Right cardiac atrium (tissue), 5 donors: Measurements from ENCODE around the gene CACNG8. TPM values are rescaled to one million over a fixed set of nuclear protein-coding genes. Genes with fewer than 3 reads are reported as not detected.
"Not testable (repeated sequence)": the region's sequence is repeated elsewhere in the genome, so short reads cannot be mapped to it uniquely, and the experiment has no call there.

Experiments
- ATAC-seq, 2 donors: fragments of 200-7000 bp; cut with Tn5 transposase; one replicate each; pipeline versions ENCODE4 v1.8.0 to v1.9.1; 2020; ENCODE audit warnings: moderate library complexity in 2 of 2, mild to moderate bottlenecking in 1 of 2
- DNase-seq, 3 donors: peaks; one replicate each; pipeline ENCODE4 v3.0.0-alpha.2; 2020
- H3K27ac ChIP-seq: one replicate; pipeline ENCODE4 v1.5.1; 2013; ENCODE audit warnings: mild to moderate bottlenecking, low read length, control low read depth, moderate library complexity
- H3K27me3 ChIP-seq: one replicate; pipeline ENCODE4 v1.6.1; 2013; ENCODE audit not compliant: control insufficient read depth, insufficient read depth
- H3K4me1 ChIP-seq: one replicate; pipeline ENCODE4 v1.6.1; 2013; ENCODE audit warnings: low read length; ENCODE audit not compliant: control insufficient read depth, insufficient read depth
- H3K4me3 ChIP-seq: one replicate; pipeline ENCODE4 v1.5.1; 2013; ENCODE audit warnings: low read length, control low read depth
- H3K9me3 ChIP-seq: one replicate; pipeline ENCODE4 v1.6.1; 2013; ENCODE audit warnings: low read length; ENCODE audit not compliant: control insufficient read depth
- whole genome bisulfite sequencing: extraction: QIAGEN DNeasy Blood & Tissue Kit; methylation state at CpG from one replicate; pipeline ENCODE4 v1.1.7; 2013; 5-methylcytosine and 5-hydroxymethylcytosine counted together
- intact Hi-C, 4 donors: fragments of 100-400 bp; cut with DNase I; formaldehyde crosslinking; loops; one replicate each; pipeline versions ENCODE4 v1.11.0 to v1.14.0; 2022 to 2023
- polyA plus RNA-seq: library from polyadenylated mRNA; stranded (reverse); fragments of 200-250 nt; gene quantifications from one replicate; pipeline ENCODE4 v1.2.3, GENCODE V29; 2013
- total RNA-seq, 4 donors: library from RNA; stranded (reverse); fragmentation: NEBNext Ultra II Directional; extraction: Animal tissue kit (Norgen Biotek cat#: 25700); gene quantifications; one replicate each; pipeline ENCODE4 v1.2.1, GENCODE V29; 2021
- donor health status: healthy with polysubstance abuse.
- donor health status: DM: no; HTN: yes; CAD: no.
- donor health status: DM: no; HTN: no; CAD: no.
- donor health status: DM: no; HTN: yes; CAD: no; lungs with severe emphysema.
- donor health status: DM: yes; HTN: yes; CAD: no.

The CACNG8 gene
- total and polyA plus RNA-seq, 5 donors = 0.06 to 0.31 (median 0.14) TPM

GRCh38 chr19:54021932-54022331 is 59.2 kb downstream of the CACNG8 start:
- no peaks in the 10 kb centered on the region for H3K9me3 ChIP-seq
- H3K27ac ChIP-seq = no peak overlapping the region
- intact Hi-C loops = loop anchor here (2.0 to 10.0 kb wide), 6 partner anchors 115 to 227 kb away; partner anchors contain the start of gene CACNG7 (in 2 of the 4)
- no peak overlapping the region for H3K4me3 ChIP-seq
- H3K4me1 ChIP-seq = no peaks in the 10 kb centered on the region
- no peaks in the 10 kb centered on the region for H3K27me3 ChIP-seq
- no peak for ATAC-seq
- WGBS = 87% methylated on average over 13 of the region's 13 CpGs
- DNase-seq = no peak

- no peak overlapping the region for H3K27ac ChIP-seq
- H3K27me3 ChIP-seq = no peaks in the 10 kb centered on the region
Measured at GRCh38 chr19:54023191-54023590, 60.5 kb downstream of the CACNG8 start.

GRCh38 chr19:54024660-54025059 is 61.9 kb downstream of the CACNG8 start:
- intact Hi-C loops = loop anchor here (5.0 to 10.0 kb wide), 5 partner anchors 120 to 230 kb away; partner anchors contain the start of gene CACNG7 (in 2 of the 4)
- Histone ChIP-seq H3K27ac (no peak overlapping the region), H3K27me3 (no peaks in the 10 kb centered on the region), H3K4me1 (no peaks in the 10 kb centered on the region), H3K9me3 (no peaks in the 10 kb centered on the region), H3K4me3 (no peak overlapping the region)
- DNase-seq (no peak), ATAC-seq (no peak)
- WGBS = 75% methylated on average over 9 of the region's 9 CpGs

More at GRCh38 chr19:54023191-54023590, 60.5 kb downstream of the CACNG8 start:
- DNase-seq (no peak), ATAC-seq (no peak)
- intact Hi-C loops = loop anchor here (2.0 to 10.0 kb wide), 6 partner anchors 116 to 228 kb away; partner anchors contain the start of gene CACNG7 (in 2 of the 4)
- H3K9me3 ChIP-seq = no peaks in the 10 kb centered on the region
- no peak overlapping the region for H3K4me3 ChIP-seq
- no peaks in the 10 kb centered on the region for H3K4me1 ChIP-seq
- 36% methylated on average over 3 of the region's 3 CpGs for WGBS

- 70% methylated on average over 7 of the region's 7 CpGs for WGBS
- no peaks in the 10 kb centered on the region for H3K9me3 ChIP-seq
- H3K27ac ChIP-seq = no peak overlapping the region
- H3K4me3 ChIP-seq = no peak overlapping the region
- ATAC-seq (no peak), DNase-seq (no peak)
- intact Hi-C loops = loop anchor here (10.0 kb wide), 4 partner anchors 122 to 232 kb away; partner anchors contain the start of gene CACNG7 (in 2 of the 4)
- no peaks in the 10 kb centered on the region for H3K27me3 ChIP-seq
- no peaks in the 10 kb centered on the region for H3K4me1 ChIP-seq
Measured at GRCh38 chr19:54026656-54027055, 63.9 kb downstream of the CACNG8 start.

GRCh38 chr19:54029301-54029700 is 66.6 kb downstream of the CACNG8 start:
- no peak overlapping the region for H3K27ac ChIP-seq
- WGBS = 75% methylated on average over 3 of the region's 3 CpGs
- DNase-seq = no peak
- no peaks in the 10 kb centered on the region for H3K27me3 ChIP-seq
- H3K9me3 ChIP-seq = no peaks in the 10 kb centered on the region
- no peak overlapping the region for H3K4me3 ChIP-seq
- no peak for ATAC-seq
- intact Hi-C loops = loop anchor here (10.0 kb wide), 4 partner anchors 124 to 234 kb away; partner anchors contain the start of gene CACNG7 (in 2 of the 4)
- no peaks in the 10 kb centered on the region for H3K4me1 ChIP-seq

- no peaks in the 10 kb centered on the region for H3K9me3 ChIP-seq
- no peak overlapping the region for H3K4me3 ChIP-seq
- DNase-seq (peak in 2 of 3 donors; percentile 32 to 66), ATAC-seq (peak in 1 of 2 donors; percentile 45)
- 34% methylated on average over 9 of the region's 9 CpGs for WGBS
- H3K27ac ChIP-seq = no peak overlapping the region
- H3K4me1 ChIP-seq = no peaks in the 10 kb centered on the region
- intact Hi-C loops = loop anchor here (10.0 kb wide), 4 partner anchors 125 to 235 kb away; partner anchors contain the start of gene CACNG7 (in 2 of the 4)
- no peaks in the 10 kb centered on the region for H3K27me3 ChIP-seq
Measured at GRCh38 chr19:54029930-54030490, 67.3 kb downstream of the CACNG8 start.

- H3K4me1 ChIP-seq = no peaks in the 10 kb centered on the region
- H3K9me3 ChIP-seq = no peaks in the 10 kb centered on the region
- H3K4me3 ChIP-seq = no peak overlapping the region
- WGBS = 37% methylated on average over 13 of the region's 13 CpGs
- no peak overlapping the region for H3K27ac ChIP-seq
- no peaks in the 10 kb centered on the region for H3K27me3 ChIP-seq
- ATAC-seq = no peak
- intact Hi-C loops = no loop called here
- DNase-seq = no peak
Measured at GRCh38 chr19:54030895-54031586, 68.3 kb downstream of the CACNG8 start.

- H3K9me3 ChIP-seq = no peaks in the 10 kb centered on the region
- WGBS = 54% methylated on average over 4 of the region's 4 CpGs
- no peaks in the 10 kb centered on the region for H3K4me1 ChIP-seq
- H3K4me3 ChIP-seq = no peak overlapping the region
- DNase-seq (no peak), ATAC-seq (no peak)
- H3K27me3 ChIP-seq = no peaks in the 10 kb centered on the region
- no peak overlapping the region for H3K27ac ChIP-seq
- intact Hi-C loops = no loop called here
Measured at GRCh38 chr19:54035215-54036178, 72.8 kb downstream of the CACNG8 start.

GRCh38 chr19:54036542-54036941 is 73.8 kb downstream of the CACNG8 start:
- intact Hi-C loops, H3K27me3 ChIP-seq, H3K4me3 ChIP-seq, ATAC-seq, H3K4me1 ChIP-seq, H3K27ac ChIP-seq, DNase-seq, H3K9me3 ChIP-seq: not testable (repeated sequence)
- 78% methylated on average over 5 of the region's 5 CpGs for WGBS
